Measurements from ENCODE around the gene GORASP1. TPM values are rescaled to one million over a fixed set of nuclear protein-coding genes. Genes with fewer than 3 reads are reported as not detected.

The GORASP1 gene
- polyA plus RNA-seq, 1 donor (not counting 4 experiments of a cell fraction or from before 2014, with no cell fraction given), result 43.7 TPM

- Histone ChIP-seq H2AFZ (ENCODE audit: control insufficient read depth, low read length) (no peak overlapping the region), H3K36me3 (ENCODE audit: control insufficient read depth in 2 of 2, extremely low read depth in 1 of 2, insufficient read depth in 2 of 2, low read length in 2 of 2) (peaks cover 17 to 19% of the 10 kb centered on the region in 2 experiments), H3K4me1 (ENCODE audit: control insufficient read depth, extremely low read depth, insufficient read depth, low read length) (peaks cover 40% of the 10 kb centered on the region), H3K79me2 (ENCODE audit: control insufficient read depth, insufficient read depth, low read length) (peaks cover 2% of the 10 kb centered on the region), H3K4me3 (ENCODE audit: control insufficient read depth in 2 of 3, extremely low read depth in 1 of 3, insufficient read depth in 2 of 3, low read depth in 1 of 3, low read length in 3 of 3) (no peak overlapping the region), H3K9ac (ENCODE audit: control insufficient read depth, extremely low read depth, insufficient read depth, low read length) (no peak overlapping the region), H4K20me1 (ENCODE audit: control insufficient read depth, extremely low read depth, insufficient read depth, low read length) (no peaks in the 10 kb centered on the region), H3K27me3 (ENCODE audit: control insufficient read depth, extremely low read depth, insufficient read depth, low read length) (no peaks in the 10 kb centered on the region), H3K4me2 (ENCODE audit: control insufficient read depth, extremely low read depth, insufficient read depth, low read depth, low read length) (peak overlapping the region; percentile 67), H3K9me3 (ENCODE audit: control insufficient read depth, low read depth, low read length) (no peaks in the 10 kb centered on the region), H3K27ac (ENCODE audit: control insufficient read depth, insufficient read depth, low read length) (peak overlapping the region; percentile 40), H3K9me1 (ENCODE audit: control insufficient read depth, extremely low read depth, insufficient read depth, low read length) (no peaks in the 10 kb centered on the region)
- TF ChIP-seq, protein P1, sequence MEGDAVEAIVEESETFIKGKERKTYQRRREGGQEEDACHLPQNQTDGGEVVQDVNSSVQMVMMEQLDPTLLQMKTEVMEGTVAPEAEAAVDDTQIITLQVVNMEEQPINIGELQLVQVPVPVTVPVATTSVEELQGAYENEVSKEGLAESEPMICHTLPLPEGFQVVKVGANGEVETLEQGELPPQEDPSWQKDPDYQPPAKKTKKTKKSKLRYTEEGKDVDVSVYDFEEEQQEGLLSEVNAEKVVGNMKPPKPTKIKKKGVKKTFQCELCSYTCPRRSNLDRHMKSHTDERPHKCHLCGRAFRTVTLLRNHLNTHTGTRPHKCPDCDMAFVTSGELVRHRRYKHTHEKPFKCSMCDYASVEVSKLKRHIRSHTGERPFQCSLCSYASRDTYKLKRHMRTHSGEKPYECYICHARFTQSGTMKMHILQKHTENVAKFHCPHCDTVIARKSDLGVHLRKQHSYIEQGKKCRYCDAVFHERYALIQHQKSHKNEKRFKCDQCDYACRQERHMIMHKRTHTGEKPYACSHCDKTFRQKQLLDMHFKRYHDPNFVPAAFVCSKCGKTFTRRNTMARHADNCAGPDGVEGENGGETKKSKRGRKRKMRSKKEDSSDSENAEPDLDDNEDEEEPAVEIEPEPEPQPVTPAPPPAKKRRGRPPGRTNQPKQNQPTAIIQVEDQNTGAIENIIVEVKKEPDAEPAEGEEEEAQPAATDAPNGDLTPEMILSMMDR (optimal IDR thresholded peaks at IDR 0.05 in 1 of 3, IDR thresholded peaks at IDR 0.05 in 1 of 3, conservative IDR thresholded peaks at IDR 0.05 in 1 of 3; ENCODE audit: extremely low read depth in 1 of 3, insufficient read depth in 2 of 3, low read length in 3 of 3), result no peak
- no peak for TF ChIP-seq EZH2 (IDR thresholded peaks at IDR 0.05; ENCODE audit: low read length)
- DNase-seq (ENCODE audit: low read depth, low spot score) (no peak), FAIRE-seq (no peak)
- dilution Hi-C loops (cut with MboI; ENCODE audit: extremely low pct_ligation_motif_present, low sequenced_read_pairs), result no loop called here
These were observed 34.0 kb upstream of the GORASP1 start for GRCh38 chr3:39141171-39141995.

DNA sequence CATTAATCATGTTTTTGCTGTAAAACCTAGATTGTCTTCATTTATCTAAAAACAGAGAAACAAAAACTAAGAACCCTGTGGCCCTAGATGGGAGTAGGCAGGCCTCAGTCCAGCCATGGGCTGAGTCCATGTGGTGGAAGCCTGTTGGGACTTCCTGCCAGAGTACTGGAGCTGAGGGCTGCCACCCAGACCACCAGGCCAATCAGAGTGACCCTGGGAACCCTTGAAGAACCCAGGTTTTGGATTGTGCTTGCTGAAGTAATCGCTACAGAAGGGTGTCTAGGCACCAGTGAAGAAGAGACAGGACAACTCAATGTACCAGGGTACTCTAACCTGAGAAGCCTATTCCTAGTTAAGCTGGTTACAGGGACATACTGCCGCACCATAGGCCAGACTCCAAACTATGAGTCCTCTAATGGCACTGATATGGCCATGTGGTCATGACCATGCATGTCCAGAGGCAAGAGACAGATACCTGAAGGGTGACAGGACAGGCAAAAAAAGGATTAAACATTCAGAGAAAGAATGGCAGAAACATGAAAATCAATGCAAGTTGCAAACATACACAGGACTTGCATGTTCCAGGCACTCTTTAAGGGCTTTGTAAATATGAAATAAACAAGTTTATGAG, 33.0 kb upstream of the GORASP1 start:
- FAIRE-seq (no peak), DNase-seq (ENCODE audit: low read depth, low spot score) (no peak)
- dilution Hi-C loops (cut with MboI; ENCODE audit: extremely low pct_ligation_motif_present, low sequenced_read_pairs), result no loop called here
- Histone ChIP-seq H2AFZ (ENCODE audit: control insufficient read depth, low read length) (no peak overlapping the region), H3K9ac (ENCODE audit: control insufficient read depth, extremely low read depth, insufficient read depth, low read length) (no peak overlapping the region), H3K9me1 (ENCODE audit: control insufficient read depth, extremely low read depth, insufficient read depth, low read length) (no peaks in the 10 kb centered on the region), H3K4me3 (ENCODE audit: control insufficient read depth in 2 of 3, extremely low read depth in 1 of 3, insufficient read depth in 2 of 3, low read depth in 1 of 3, low read length in 3 of 3) (peak overlapping the region in 1 of 3 experiments; percentile 9), H3K27me3 (ENCODE audit: control insufficient read depth, extremely low read depth, insufficient read depth, low read length) (no peaks in the 10 kb centered on the region), H3K36me3 (ENCODE audit: control insufficient read depth in 2 of 2, extremely low read depth in 1 of 2, insufficient read depth in 2 of 2, low read length in 2 of 2) (peaks cover 17 to 19% of the 10 kb centered on the region in 2 experiments), H3K79me2 (ENCODE audit: control insufficient read depth, insufficient read depth, low read length) (peaks cover 2% of the 10 kb centered on the region), H3K4me1 (ENCODE audit: control insufficient read depth, extremely low read depth, insufficient read depth, low read length) (peaks cover 34% of the 10 kb centered on the region), H4K20me1 (ENCODE audit: control insufficient read depth, extremely low read depth, insufficient read depth, low read length) (no peaks in the 10 kb centered on the region), H3K9me3 (ENCODE audit: control insufficient read depth, low read depth, low read length) (no peaks in the 10 kb centered on the region), H3K4me2 (ENCODE audit: control insufficient read depth, extremely low read depth, insufficient read depth, low read depth, low read length) (peak overlapping the region; percentile 67), H3K27ac (ENCODE audit: control insufficient read depth, insufficient read depth, low read length) (peak overlapping the region; percentile 40)
- TF ChIP-seq EZH2 (IDR thresholded peaks at IDR 0.05; ENCODE audit: low read length), result no peak
- TF ChIP-seq, protein P1 (optimal IDR thresholded peaks at IDR 0.05 in 1 of 3, IDR thresholded peaks at IDR 0.05 in 1 of 3, conservative IDR thresholded peaks at IDR 0.05 in 1 of 3; ENCODE audit: extremely low read depth in 1 of 3, insufficient read depth in 2 of 3, low read length in 3 of 3), result no peak

Data from keratinocyte (primary cell).